Erythroblast (primary cell): ENCODE measurements around the gene SVBP.

ENCODE experiments used
- GATA1 ChIP-seq: IDR thresholded peaks from 2 replicates; pipeline ENCODE4 v1.6.1; 2011; ENCODE audit warnings: low read depth, mild to moderate bottlenecking, control low read depth, low read length, moderate library complexity
- POLR2A ChIP-seq: IDR thresholded peaks from 2 replicates; pipeline ENCODE4 v1.6.1; 2011; ENCODE audit warnings: mild to moderate bottlenecking, low read length

- no peak for TF ChIP-seq POLR2A
- TF ChIP-seq GATA1 = no peak
Measured at GRCh38 chr1:42822800-42823392, 5.7 kb upstream of the SVBP start.
